Mesothelial cell of epicardium (in vitro differentiated cells): ENCODE data around the gene TM9SF4. TPM values are rescaled to one million over a fixed set of nuclear protein-coding genes. Genes with fewer than 3 reads are reported as not detected.

ENCODE experiments used
- DNase-seq, 2 experiments: peaks; one replicate each; pipeline ENCODE4 v3.0.0; 2021; ENCODE audit warnings: low spot score in 2 of 2; ENCODE audit not compliant: unreplicated experiment in 2 of 2
- H3K27ac Mint-ChIP-seq: 2 replicates; pipeline ENCODE4 v1.8.0; 2021; ENCODE audit warnings: mixed read lengths
- H3K27me3 Mint-ChIP-seq: 2 replicates; pipeline ENCODE4 v1.8.0; 2021; ENCODE audit warnings: low read depth, mixed read lengths
- H3K36me3 Mint-ChIP-seq: 2 replicates; pipeline ENCODE4 v1.8.0; 2021; ENCODE audit warnings: mixed read lengths
- H3K4me1 Mint-ChIP-seq: 2 replicates; pipeline ENCODE4 v1.8.0; 2021; ENCODE audit warnings: mixed read lengths
- H3K4me3 Mint-ChIP-seq: 2 replicates; pipeline ENCODE4 v1.8.0; 2021; ENCODE audit warnings: mild to moderate bottlenecking, moderate library complexity, mixed read lengths
- H3K9me3 Mint-ChIP-seq: 2 replicates; pipeline ENCODE4 v1.8.0; 2021; ENCODE audit warnings: mixed read lengths
- total RNA-seq: library from RNA; stranded (reverse); gene quantifications from 3 replicates; pipeline ENCODE4 v1.2.1, GENCODE V29; 2021
- TF ChIP-seq, protein P1 (sequence below): fragments of 200-600 bp; sonication (generic); IDR thresholded peaks from one replicate; pipeline ENCODE4 v1.5.0; 2021; ENCODE audit warnings: antibody characterized with exemption; ENCODE audit not compliant: unreplicated experiment

TM9SF4 gene
- total RNA-seq, 1 donor from 2014 or later: 77.8 TPM

DNA sequence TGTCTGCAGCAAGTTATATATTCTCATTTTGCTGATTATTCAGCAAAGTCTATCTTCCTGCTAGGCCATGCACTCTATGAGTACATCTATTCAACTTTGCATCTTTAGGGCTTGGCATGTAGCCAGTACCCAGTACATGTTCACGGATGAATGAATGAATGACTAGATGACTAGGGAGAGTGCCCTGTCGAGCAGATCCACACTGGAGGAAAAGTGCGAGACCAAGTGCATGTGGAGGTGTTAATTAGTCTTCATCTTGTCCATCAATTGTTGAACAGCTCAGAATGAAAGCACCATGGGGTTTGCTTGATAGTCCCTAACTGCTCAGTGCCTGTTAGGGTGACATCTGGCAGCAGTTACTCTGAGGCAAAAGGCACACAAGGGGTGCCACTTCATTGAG lies 30.4 kb downstream of the TM9SF4 start:
- H3K27me3 Mint-ChIP-seq: no peaks in the 10 kb centered on the region
- no peaks in the 10 kb centered on the region for H3K4me1 Mint-ChIP-seq
- H3K4me3 Mint-ChIP-seq: no peak overlapping the region
- TF ChIP-seq, protein P1, sequence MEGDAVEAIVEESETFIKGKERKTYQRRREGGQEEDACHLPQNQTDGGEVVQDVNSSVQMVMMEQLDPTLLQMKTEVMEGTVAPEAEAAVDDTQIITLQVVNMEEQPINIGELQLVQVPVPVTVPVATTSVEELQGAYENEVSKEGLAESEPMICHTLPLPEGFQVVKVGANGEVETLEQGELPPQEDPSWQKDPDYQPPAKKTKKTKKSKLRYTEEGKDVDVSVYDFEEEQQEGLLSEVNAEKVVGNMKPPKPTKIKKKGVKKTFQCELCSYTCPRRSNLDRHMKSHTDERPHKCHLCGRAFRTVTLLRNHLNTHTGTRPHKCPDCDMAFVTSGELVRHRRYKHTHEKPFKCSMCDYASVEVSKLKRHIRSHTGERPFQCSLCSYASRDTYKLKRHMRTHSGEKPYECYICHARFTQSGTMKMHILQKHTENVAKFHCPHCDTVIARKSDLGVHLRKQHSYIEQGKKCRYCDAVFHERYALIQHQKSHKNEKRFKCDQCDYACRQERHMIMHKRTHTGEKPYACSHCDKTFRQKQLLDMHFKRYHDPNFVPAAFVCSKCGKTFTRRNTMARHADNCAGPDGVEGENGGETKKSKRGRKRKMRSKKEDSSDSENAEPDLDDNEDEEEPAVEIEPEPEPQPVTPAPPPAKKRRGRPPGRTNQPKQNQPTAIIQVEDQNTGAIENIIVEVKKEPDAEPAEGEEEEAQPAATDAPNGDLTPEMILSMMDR: no peak
- DNase-seq: no peak
- no peak overlapping the region for H3K27ac Mint-ChIP-seq
- H3K36me3 Mint-ChIP-seq: peaks cover 57% of the 10 kb centered on the region
- no peaks in the 10 kb centered on the region for H3K9me3 Mint-ChIP-seq

DNA sequence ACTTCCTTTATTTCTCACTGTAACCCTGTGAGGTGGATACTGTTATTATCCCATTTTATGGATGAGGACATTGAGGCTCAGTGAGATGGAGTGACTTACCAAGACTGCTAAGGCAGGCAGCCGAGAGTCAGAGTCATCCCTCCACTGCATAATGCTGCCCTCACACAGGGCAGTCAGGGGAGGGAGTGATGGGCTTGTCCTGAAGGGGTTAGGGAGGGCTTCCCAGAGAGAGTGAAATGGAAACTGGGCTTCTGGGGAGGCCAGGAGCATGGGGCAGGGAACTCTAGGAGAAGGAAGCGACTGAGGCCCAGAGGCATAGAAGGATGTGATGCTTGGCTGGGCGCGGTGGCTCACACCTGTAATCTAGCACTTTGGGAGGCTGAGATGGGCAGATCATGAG lies 31.1 kb downstream of the TM9SF4 start:
- no peaks in the 10 kb centered on the region for H3K9me3 Mint-ChIP-seq
- H3K36me3 Mint-ChIP-seq: peaks cover 64% of the 10 kb centered on the region
- no peaks in the 10 kb centered on the region for H3K27me3 Mint-ChIP-seq
- no peak overlapping the region for H3K4me3 Mint-ChIP-seq
- DNase-seq: no peak
- no peaks in the 10 kb centered on the region for H3K4me1 Mint-ChIP-seq
- no peak overlapping the region for H3K27ac Mint-ChIP-seq
- TF ChIP-seq, protein P1: no peak

DNA sequence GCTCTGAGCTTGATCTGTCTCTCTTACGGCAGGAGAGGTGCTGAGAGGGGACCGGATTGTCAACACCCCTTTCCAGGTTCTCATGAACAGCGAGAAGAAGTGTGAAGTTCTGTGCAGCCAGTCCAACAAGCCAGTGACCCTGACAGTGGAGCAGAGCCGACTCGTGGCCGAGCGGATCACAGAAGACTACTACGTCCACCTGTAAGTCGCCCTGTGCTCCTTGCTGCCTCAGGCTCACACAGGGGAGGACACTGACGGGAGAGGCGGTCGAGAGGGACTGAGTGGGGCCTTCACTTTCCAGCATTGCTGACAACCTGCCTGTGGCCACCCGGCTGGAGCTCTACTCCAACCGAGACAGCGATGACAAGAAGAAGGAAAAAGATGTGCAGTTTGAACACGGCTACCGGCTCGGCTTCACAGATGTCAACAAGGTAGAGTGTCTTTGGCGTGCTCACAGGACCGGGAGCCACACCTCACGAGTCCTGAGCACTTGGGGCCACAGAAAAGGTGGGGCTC lies 32.0 kb downstream of the TM9SF4 start:
- DNase-seq: no peak
- Mint-ChIP-seq H3K27me3 (no peaks in the 10 kb centered on the region), H3K4me3 (no peak overlapping the region), H3K27ac (no peak overlapping the region), H3K36me3 (peaks cover 73% of the 10 kb centered on the region), H3K4me1 (no peaks in the 10 kb centered on the region), H3K9me3 (no peaks in the 10 kb centered on the region)
- TF ChIP-seq, protein P1: no peak

DNA sequence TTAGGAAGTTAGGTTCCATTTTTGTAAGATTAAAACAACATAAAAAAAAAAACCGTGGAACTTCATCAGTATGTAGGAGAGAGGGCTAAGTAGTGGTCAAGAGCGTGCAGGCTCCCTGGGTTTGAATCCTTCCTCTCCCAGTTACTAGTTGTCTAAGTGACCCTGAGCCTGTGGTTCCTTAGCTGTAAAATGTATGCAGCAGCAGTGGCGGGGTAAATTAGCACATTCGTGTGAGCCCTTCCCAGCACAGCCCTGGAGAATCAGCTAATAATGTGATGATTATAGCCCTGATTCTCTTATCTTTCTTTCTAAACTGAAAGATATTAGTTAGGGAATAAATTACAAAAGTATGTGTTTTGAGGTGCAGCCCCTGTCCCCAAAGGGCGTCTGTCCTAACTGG lies 32.6 kb downstream of the TM9SF4 start:
- no peak overlapping the region for H3K27ac Mint-ChIP-seq
- DNase-seq: no peak
- peaks cover 75% of the 10 kb centered on the region for H3K36me3 Mint-ChIP-seq
- TF ChIP-seq, protein P1: no peak
- no peaks in the 10 kb centered on the region for H3K4me1 Mint-ChIP-seq
- H3K4me3 Mint-ChIP-seq: no peak overlapping the region
- H3K27me3 Mint-ChIP-seq: no peaks in the 10 kb centered on the region
- H3K9me3 Mint-ChIP-seq: no peaks in the 10 kb centered on the region

DNA sequence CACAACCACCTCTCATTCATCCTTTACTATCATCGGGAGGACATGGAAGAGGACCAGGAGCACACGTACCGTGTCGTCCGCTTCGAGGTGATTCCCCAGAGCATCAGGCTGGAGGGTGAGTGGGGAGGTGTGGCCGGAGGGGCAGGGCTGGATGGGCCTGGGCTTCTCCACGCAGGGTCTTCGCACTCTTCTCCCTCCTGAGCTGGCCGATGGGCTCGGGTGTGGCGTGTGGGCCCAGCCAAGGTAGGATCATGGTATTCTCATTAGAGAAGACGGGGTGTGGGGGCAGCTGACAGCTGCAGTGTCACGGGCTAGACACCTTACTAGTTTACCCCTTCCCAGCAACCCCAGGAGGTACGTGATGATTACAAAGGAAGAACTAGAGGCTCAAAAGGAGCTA lies 33.5 kb downstream of the TM9SF4 start:
- H3K27me3 Mint-ChIP-seq: no peaks in the 10 kb centered on the region
- no peak for DNase-seq
- TF ChIP-seq, protein P1: no peak
- H3K27ac Mint-ChIP-seq: no peak overlapping the region
- no peaks in the 10 kb centered on the region for H3K9me3 Mint-ChIP-seq
- no peaks in the 10 kb centered on the region for H3K4me1 Mint-ChIP-seq
- peaks cover 74% of the 10 kb centered on the region for H3K36me3 Mint-ChIP-seq
- no peak overlapping the region for H3K4me3 Mint-ChIP-seq
